ENCODE measurements around the gene CNTNAP5.

GRCh38 chr2:124882423-124882822, 857.3 kb downstream of the CNTNAP5 start:
- no peak for TF ChIP-seq CTCF (IDR thresholded peaks at IDR 0.05; ENCODE audit: low read depth, low read length)
- TF ChIP-seq EZH2phosphoT487 (IDR thresholded peaks at IDR 0.05; ENCODE audit: low read depth) = no peak
